Fibroblast of lung (primary cell): Measurements from ENCODE around the gene HSP90AB1.

ENCODE experiments used
- CTCF ChIP-seq, 2 donors: IDR thresholded peaks in 1 of 2; conservative IDR thresholded peaks in 1 of 2; 1 replicate in 1 of 2; 2 replicates in 1 of 2; pipeline ENCODE4 v1.5.1; 2011 to 2012; ENCODE audit warnings: low read length in 2 of 2, control low read depth in 1 of 2, inconsistent platforms in 1 of 2, low read depth in 1 of 2, mild to moderate bottlenecking in 1 of 2
- EZH2 ChIP-seq: IDR thresholded peaks from 2 replicates; pipeline ENCODE4 v1.5.1; 2012; ENCODE audit warnings: low read length, control low read depth, mild to moderate bottlenecking; ENCODE audit errors: missing control alignments

- TF ChIP-seq CTCF (conservative IDR thresholded peaks at IDR 0.05 in 1 of 2, IDR thresholded peaks at IDR 0.05 in 1 of 2; ENCODE audit: low read depth in 1 of 2, low read length in 2 of 2) (no peak), EZH2 (no peak)
Observed at GRCh38 chr6:44301782-44302564, 55.1 kb downstream of the HSP90AB1 start.
